Subcutaneous abdominal adipose tissue (tissue), 5 donors: ENCODE results near the gene ZNF784.

Experiments used
- H3K27ac ChIP-seq: one replicate; pipeline ENCODE4 v1.7.0; 2013; ENCODE audit warnings: low read depth, mild to moderate bottlenecking, inconsistent platforms, low read length, moderate library complexity
- H3K27me3 ChIP-seq, 5 donors: one replicate each; pipeline ENCODE4 v1.7.0; 2013; ENCODE audit warnings: low read length in 5 of 5, inconsistent platforms in 1 of 5; ENCODE audit not compliant: control insufficient read depth in 5 of 5, insufficient read depth in 4 of 5
- H3K36me3 ChIP-seq, 5 donors: one replicate each; pipeline ENCODE4 v1.7.0; 2013; ENCODE audit warnings: low read length in 5 of 5; ENCODE audit not compliant: control insufficient read depth in 5 of 5, insufficient read depth in 5 of 5
- H3K4me1 ChIP-seq, 5 donors: one replicate each; pipeline ENCODE4 v1.7.0; 2013; ENCODE audit warnings: low read length in 5 of 5, mild to moderate bottlenecking in 3 of 5, moderate library complexity in 1 of 5; ENCODE audit not compliant: control insufficient read depth in 5 of 5, insufficient read depth in 5 of 5
- H3K4me3 ChIP-seq, 5 donors: one replicate each; pipeline ENCODE4 v1.7.0; 2013; ENCODE audit warnings: low read length in 5 of 5, low read depth in 1 of 5
- H3K9ac ChIP-seq, 5 donors: one replicate each; pipeline ENCODE4 v1.7.0; 2013; ENCODE audit warnings: low read length in 5 of 5, mild to moderate bottlenecking in 4 of 5, moderate library complexity in 3 of 5
- H3K9me3 ChIP-seq, 5 donors: one replicate each; pipeline ENCODE4 v1.7.0; 2013; ENCODE audit warnings: low read length in 5 of 5; ENCODE audit not compliant: control insufficient read depth in 5 of 5
- donor health status: healthy.
- donor health status: healthy.
- donor health status: healthy.
- donor health status: healthy.
- donor health status: healthy.

Gene ZNF784

DNA sequence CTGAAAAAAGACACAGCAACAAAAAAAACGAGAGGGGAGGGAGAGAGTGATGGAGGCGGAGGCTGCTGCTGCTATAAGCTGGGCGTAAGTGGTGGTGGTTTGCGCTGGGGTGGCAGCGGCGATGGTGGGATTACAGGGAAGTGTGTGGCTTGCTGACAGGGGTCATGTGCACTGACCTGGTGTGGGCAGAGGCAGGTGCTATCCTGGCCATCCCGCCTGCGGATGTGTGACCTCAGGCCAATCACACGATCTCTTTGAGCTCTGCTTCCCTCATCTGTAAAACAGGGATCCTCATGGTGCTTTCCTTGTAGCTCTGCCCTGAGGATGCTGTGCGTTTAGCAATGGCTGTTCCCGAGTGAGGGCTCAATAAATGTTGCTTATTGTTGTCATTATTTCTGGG, 13.2 kb upstream of the ZNF784 start:
- Histone ChIP-seq H3K27ac (no peak overlapping the region), H3K4me1 (peaks cover 12 to 82% (median 70%) of the 10 kb centered on the region in 5 donors), H3K36me3 (no peaks in the 10 kb centered on the region), H3K9ac (no peak overlapping the region), H3K4me3 (no peak overlapping the region), H3K9me3 (no peaks in the 10 kb centered on the region), H3K27me3 (no peaks in the 10 kb centered on the region)

DNA sequence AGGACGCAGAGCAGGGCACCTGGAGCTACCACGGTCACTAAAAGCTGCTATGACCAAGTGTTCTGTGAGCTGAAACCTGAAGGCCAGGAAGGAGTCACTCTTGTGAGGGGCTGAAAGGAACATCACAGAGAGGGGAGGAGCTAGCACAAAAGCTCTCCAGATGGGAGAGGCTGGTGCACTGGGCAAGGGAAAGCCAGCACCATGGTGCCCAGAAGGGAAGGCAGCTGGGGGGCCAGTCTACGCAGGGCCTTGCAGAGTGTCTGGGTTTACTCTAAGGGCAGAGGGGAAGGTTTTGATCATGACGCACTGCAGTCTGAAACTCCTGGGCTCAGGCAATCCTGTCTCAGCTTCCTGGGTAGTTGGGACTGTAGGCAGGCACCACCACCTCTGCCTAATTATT, 12.4 kb upstream of the ZNF784 start:
- Histone ChIP-seq H3K4me3 (peak overlapping the region in 1 of 5 donors; percentile 100), H3K9me3 (no peaks in the 10 kb centered on the region), H3K9ac (peak overlapping the region in 4 of 5 donors; percentile 41 to 100 (median 99)), H3K27ac (peak overlapping the region; percentile 95), H3K4me1 (peaks cover 12 to 76% (median 64%) of the 10 kb centered on the region in 5 donors), H3K36me3 (no peaks in the 10 kb centered on the region), H3K27me3 (no peaks in the 10 kb centered on the region)

DNA sequence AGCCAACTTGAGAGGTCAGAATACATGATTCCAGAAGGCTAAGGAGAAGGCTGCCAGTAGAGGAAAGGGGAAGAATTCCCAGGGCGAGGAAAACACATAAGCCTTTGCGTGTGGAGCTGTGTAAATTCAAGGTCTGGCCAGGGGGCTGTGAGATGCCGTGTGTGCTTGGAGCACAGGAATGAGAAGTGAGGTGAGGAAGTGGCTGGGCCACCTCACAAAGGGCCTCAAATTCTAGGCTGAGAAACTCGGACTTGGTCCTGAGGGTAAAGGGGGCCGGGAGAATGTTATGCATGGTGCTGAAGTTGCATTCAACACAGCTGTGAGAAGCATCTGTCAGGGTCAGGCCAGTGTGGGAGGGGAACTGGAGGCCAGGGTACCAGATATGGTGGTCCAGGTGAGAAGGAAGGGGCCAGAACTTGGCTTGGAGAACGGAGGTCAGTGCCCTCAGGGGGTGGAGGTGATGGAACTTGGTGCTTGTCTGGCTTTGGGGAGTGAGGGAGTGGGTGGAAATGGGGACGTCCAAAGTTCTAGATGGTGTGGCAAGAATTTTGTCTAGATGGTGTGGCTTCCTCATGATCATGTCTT, 11.6 kb upstream of the ZNF784 start:
- peaks cover 12 to 69% (median 59%) of the 10 kb centered on the region in 5 donors for H3K4me1 ChIP-seq
- peak overlapping the region; percentile 93 to 100 (median 100) for H3K4me3 ChIP-seq
- no peaks in the 10 kb centered on the region for H3K9me3 ChIP-seq
- H3K36me3 ChIP-seq: no peaks in the 10 kb centered on the region
- peak overlapping the region; percentile 95 for H3K27ac ChIP-seq
- H3K27me3 ChIP-seq: no peaks in the 10 kb centered on the region
- peak overlapping the region; percentile 98 to 100 (median 100) for H3K9ac ChIP-seq

DNA sequence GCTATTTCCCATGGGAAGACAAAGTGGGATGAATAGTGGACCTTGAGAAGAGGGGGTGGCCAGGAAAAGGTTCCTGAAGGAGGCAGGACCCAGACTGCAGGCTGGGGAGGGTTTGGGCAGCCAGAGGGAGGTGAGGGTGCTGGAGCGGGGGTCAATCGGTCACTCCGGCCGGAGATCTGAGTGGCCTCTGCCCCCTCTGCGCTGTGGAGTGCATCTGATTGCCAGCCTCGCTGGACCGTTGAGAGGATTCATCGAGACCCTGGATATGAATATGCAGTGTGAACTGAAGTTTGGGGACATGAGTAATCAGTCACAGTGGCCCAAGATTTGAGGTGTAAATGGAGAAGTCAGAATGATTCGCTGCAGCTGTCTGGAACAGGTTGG, 11.0 kb upstream of the ZNF784 start:
- Histone ChIP-seq H3K9ac (peak overlapping the region; percentile 98 to 100 (median 100)), H3K27ac (peak overlapping the region; percentile 95), H3K9me3 (no peaks in the 10 kb centered on the region), H3K36me3 (no peaks in the 10 kb centered on the region), H3K27me3 (no peaks in the 10 kb centered on the region), H3K4me1 (peaks cover 12 to 65% (median 56%) of the 10 kb centered on the region in 5 donors), H3K4me3 (peak overlapping the region; percentile 93 to 100 (median 100))

DNA sequence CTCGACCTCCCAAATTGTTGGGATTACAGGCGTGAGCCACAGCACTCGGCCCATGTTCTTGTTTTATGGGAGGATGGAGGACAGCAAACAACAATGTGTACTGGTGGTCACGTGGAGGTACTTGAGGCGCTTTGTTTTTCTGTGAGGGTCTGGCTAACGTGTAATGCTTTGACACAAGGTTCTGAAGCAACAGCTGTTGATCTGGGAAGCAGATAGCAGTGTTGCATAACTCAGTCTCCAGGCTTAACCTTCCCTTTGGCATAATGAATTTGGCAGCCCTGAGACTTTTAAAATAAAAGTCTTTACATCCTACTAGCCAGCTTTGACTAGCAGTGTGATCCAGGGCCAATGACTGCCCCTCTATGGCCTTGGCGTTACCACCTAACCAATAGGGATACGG, 9.5 kb upstream of the ZNF784 start:
- H3K27ac ChIP-seq: peak overlapping the region; percentile 95
- peaks cover 11 to 50% (median 41%) of the 10 kb centered on the region in 5 donors for H3K4me1 ChIP-seq
- peak overlapping the region in 1 of 5 donors; percentile 100 for H3K4me3 ChIP-seq
- H3K36me3 ChIP-seq: no peaks in the 10 kb centered on the region
- no peaks in the 10 kb centered on the region for H3K27me3 ChIP-seq
- H3K9me3 ChIP-seq: no peaks in the 10 kb centered on the region
- H3K9ac ChIP-seq: peak overlapping the region in 1 of 5 donors; percentile 3

DNA sequence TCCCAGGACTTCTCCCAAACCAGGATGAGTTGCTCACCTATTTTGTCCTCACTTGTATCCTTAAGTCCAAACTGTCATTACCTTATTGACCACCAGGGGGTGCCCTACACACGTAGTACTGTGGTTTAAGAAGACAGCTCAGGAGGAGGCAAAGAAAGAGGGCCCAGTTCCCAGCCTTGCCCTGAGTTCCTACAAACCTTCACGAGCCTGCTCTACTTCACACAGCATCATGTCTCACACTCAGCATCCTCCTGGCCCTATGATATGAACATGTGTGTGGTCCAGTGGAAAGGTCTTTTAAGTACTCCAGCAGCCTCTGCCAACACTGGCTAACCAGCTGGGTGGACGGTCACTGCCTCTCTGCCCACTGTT, 8.1 kb upstream of the ZNF784 start:
- H3K36me3 ChIP-seq: no peaks in the 10 kb centered on the region
- no peak overlapping the region for H3K27ac ChIP-seq
- no peak overlapping the region for H3K4me3 ChIP-seq
- no peaks in the 10 kb centered on the region for H3K27me3 ChIP-seq
- no peaks in the 10 kb centered on the region for H3K9me3 ChIP-seq
- peak overlapping the region in 1 of 5 donors; percentile 30 for H3K9ac ChIP-seq
- H3K4me1 ChIP-seq: peaks cover 11 to 40% (median 32%) of the 10 kb centered on the region in 5 donors

DNA sequence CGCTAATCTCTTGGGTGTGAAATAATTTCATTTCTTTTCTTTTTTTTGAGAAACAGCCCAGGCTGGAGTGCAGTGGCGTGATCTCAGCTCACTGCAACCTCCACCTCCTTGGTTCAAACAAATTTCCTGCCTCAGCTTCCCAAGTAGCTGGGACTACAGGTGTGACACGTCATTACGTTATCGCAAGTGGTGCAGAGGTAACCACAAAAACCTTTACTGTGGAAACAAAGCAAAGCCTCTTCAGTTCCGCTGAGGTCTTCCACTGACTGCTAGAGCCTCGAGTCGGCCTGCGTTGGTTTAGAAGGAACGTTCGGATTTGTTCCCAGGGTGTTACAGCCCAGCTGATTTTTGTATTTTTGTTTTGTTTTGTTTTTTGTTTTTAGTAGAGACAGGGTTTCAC, 2.0 kb upstream of the ZNF784 start:
- Histone ChIP-seq H3K9me3 (no peaks in the 10 kb centered on the region), H3K9ac (no peak overlapping the region), H3K36me3 (peaks cover 0 to 9% (median 0%) of the 10 kb centered on the region in 5 donors), H3K4me3 (no peak overlapping the region), H3K27me3 (no peaks in the 10 kb centered on the region), H3K27ac (no peak overlapping the region), H3K4me1 (peaks cover 0 to 15% (median 13%) of the 10 kb centered on the region in 5 donors)

DNA sequence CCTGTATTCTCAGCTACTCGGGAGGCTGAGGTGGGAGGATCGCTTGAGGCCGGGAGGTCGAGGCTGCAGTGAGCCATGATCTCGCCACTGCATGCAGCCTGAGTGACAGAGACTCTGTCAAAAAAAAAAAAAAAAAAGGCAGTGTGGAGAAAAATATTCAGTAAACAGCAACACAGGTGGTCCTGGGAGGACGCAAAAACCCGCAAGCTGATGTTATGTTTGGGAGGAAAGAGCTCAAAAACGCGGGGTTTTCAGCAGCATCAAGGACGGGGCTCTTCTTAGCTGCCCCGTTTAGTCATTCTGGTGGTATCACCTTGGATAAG, 599 bp upstream of the ZNF784 start:
- no peak overlapping the region for H3K27ac ChIP-seq
- no peaks in the 10 kb centered on the region for H3K9me3 ChIP-seq
- H3K4me3 ChIP-seq: peak overlapping the region; percentile 69 to 92 (median 74)
- peaks cover 0 to 21% (median 2%) of the 10 kb centered on the region in 5 donors for H3K36me3 ChIP-seq
- H3K4me1 ChIP-seq: peaks cover 0 to 26% (median 13%) of the 10 kb centered on the region in 5 donors
- no peaks in the 10 kb centered on the region for H3K27me3 ChIP-seq
- peak overlapping the region in 2 of 5 donors; percentile 47 to 51 for H3K9ac ChIP-seq

DNA sequence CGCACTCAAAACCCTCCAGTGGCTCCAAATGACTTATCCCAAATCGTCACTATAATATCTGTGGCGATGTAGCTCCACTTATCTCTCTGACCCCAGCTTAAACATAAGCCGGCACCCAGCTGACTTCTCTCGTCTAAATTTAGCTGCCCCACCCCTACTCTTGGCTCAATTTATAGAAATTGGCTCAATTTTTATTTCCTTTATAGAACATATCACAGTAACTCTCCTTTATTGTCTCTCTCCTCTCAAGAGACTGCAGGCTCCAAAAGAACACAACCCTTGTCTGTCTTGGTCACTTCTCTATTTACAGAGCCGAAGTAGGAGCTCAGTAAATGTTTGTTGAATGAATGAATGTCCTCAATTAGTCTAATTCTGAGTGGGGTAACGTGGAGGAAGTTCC, 805 bp downstream of the ZNF784 start:
- H3K9ac ChIP-seq: no peak overlapping the region
- no peaks in the 10 kb centered on the region for H3K27me3 ChIP-seq
- H3K9me3 ChIP-seq: no peaks in the 10 kb centered on the region
- peak overlapping the region in 4 of 5 donors; percentile 8 to 42 (median 32) for H3K4me3 ChIP-seq
- peaks cover 0 to 38% (median 22%) of the 10 kb centered on the region in 5 donors for H3K4me1 ChIP-seq
- peaks cover 0 to 21% (median 2%) of the 10 kb centered on the region in 5 donors for H3K36me3 ChIP-seq
- H3K27ac ChIP-seq: peak overlapping the region; percentile 3

DNA sequence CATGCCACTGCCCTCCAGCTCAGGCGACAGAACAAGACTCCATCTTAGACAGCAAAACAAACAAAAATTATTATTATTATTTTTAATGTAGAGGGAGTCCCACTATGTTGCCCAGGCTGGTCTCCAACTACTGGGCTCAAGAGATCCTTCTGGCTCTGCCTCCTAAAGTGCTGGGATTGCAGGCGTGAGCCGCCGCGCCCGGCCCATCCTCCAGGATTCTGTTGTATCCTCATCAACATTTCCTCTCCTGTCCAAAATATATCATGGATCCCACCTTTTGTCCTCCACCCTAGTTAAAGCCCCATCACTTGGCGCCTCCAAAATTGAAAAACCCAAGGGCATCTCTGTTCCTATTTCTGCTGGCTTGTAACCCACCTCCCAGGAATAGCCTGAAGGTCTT, 1.2 kb downstream of the ZNF784 start:
- H3K4me1 ChIP-seq: peaks cover 0 to 40% (median 23%) of the 10 kb centered on the region in 5 donors
- H3K36me3 ChIP-seq: peaks cover 0 to 21% (median 2%) of the 10 kb centered on the region in 5 donors
- H3K9me3 ChIP-seq: no peaks in the 10 kb centered on the region
- no peak overlapping the region for H3K4me3 ChIP-seq
- no peak overlapping the region for H3K9ac ChIP-seq
- H3K27ac ChIP-seq: peak overlapping the region; percentile 3
- H3K27me3 ChIP-seq: no peaks in the 10 kb centered on the region
